ENCODE measurements around the gene HSD3B7. TPM values are rescaled to one million over a fixed set of nuclear protein-coding genes. Genes with fewer than 3 reads are reported as not detected.

HSD3B7 gene
- total RNA-seq, 2 donors from 2014 or later, result 19.0 to 20.9 TPM

DNA sequence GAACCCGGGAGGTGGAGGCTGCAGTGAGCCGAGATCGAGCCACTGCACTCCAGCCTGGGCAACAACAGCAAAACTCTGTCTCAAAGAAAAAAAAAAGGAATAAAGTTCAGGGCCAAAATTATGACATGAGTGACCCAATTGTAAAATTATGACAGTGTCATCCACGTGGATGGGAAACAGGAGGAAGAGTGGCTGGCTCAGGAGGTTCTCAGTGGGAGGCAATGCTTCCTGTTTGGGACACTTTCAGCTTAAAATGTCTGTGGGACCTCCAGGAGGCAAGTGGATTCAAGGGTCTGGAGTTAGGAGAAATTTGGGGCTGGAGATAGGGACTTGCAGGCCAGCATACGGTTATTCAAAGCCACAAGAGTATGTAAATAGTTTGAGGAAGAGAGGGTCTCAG, 40.3 kb downstream of the HSD3B7 start:
- no peak overlapping the region for H3K27ac ChIP-seq
- H3K36me3 ChIP-seq, result no peaks in the 10 kb centered on the region
- no peak overlapping the region for H3K9ac ChIP-seq (ENCODE audit: low read depth in 2 of 2, low read length in 2 of 2)
- TF ChIP-seq, protein P1, sequence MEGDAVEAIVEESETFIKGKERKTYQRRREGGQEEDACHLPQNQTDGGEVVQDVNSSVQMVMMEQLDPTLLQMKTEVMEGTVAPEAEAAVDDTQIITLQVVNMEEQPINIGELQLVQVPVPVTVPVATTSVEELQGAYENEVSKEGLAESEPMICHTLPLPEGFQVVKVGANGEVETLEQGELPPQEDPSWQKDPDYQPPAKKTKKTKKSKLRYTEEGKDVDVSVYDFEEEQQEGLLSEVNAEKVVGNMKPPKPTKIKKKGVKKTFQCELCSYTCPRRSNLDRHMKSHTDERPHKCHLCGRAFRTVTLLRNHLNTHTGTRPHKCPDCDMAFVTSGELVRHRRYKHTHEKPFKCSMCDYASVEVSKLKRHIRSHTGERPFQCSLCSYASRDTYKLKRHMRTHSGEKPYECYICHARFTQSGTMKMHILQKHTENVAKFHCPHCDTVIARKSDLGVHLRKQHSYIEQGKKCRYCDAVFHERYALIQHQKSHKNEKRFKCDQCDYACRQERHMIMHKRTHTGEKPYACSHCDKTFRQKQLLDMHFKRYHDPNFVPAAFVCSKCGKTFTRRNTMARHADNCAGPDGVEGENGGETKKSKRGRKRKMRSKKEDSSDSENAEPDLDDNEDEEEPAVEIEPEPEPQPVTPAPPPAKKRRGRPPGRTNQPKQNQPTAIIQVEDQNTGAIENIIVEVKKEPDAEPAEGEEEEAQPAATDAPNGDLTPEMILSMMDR (IDR thresholded peaks at IDR 0.05), result no peak
- DNase-seq, result no peak
- intact Hi-C loops (cut with DNase I), result no loop called here
- no peaks in the 10 kb centered on the region for H3K9me3 ChIP-seq
- no peak overlapping the region for H3K4me3 ChIP-seq
- H3K4me1 ChIP-seq, result no peaks in the 10 kb centered on the region
- H3K27me3 ChIP-seq, result no peaks in the 10 kb centered on the region

DNA sequence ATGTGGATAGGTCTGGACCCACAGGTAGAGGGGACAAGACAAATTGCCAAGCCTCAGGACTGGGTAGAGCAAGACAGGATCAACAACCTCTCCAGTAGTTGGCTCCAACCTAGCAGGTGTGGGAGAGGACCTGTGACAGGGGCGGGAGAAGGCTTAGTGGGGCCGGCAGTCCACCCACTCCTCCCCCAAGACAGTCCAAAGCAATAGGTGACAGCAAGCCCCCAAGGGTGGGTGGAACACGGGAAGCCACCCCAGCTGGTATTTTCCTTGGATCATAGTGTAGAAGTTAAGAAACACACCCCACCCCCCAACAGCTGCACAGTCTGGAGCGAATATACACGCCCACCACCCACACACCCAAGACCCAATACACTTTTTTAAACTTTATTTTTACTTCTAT, 44.3 kb downstream of the HSD3B7 start:
- no peak overlapping the region for H3K9ac ChIP-seq (ENCODE audit: low read depth in 2 of 2, low read length in 2 of 2)
- TF ChIP-seq, protein P1 (IDR thresholded peaks at IDR 0.05), result no peak
- intact Hi-C loops (cut with DNase I), result no loop called here

DNA sequence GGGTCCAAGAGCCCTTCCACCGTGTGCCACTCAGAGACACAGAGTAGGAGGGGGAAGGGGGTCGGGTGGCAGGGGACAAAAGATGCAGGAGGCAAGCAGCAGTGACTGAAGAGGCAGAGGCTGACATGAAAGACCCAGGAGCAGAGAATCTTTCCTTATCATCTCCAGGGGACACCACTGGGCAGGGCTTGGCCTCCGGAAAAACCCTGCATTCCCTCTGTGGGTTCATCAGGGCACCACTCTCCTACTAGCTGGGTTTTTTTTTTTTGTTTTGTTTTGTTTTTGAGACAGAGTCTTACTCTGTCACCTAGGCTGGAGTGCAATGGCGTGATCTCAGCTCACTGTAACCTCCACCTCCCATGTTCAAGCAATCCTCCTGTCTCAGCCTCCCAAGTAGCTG, 46.3 kb downstream of the HSD3B7 start:
- Histone ChIP-seq H3K36me3 (no peaks in the 10 kb centered on the region), H3K27ac (no peak overlapping the region), H3K4me3 (no peak overlapping the region), H3K9me3 (no peaks in the 10 kb centered on the region), H3K4me1 (peaks cover 5% of the 10 kb centered on the region), H3K27me3 (no peaks in the 10 kb centered on the region), H3K9ac (ENCODE audit: low read depth in 2 of 2, low read length in 2 of 2) (no peak overlapping the region)
- TF ChIP-seq, protein P1 (IDR thresholded peaks at IDR 0.05), result no peak
- no peak for DNase-seq
- intact Hi-C loops (cut with DNase I), result no loop called here

More for the DNA sequence above, 44.3 kb downstream of the HSD3B7 start:
- Histone ChIP-seq H3K27me3 (no peaks in the 10 kb centered on the region), H3K4me3 (no peak overlapping the region), H3K36me3 (no peaks in the 10 kb centered on the region), H3K4me1 (peaks cover under 1% of the 10 kb centered on the region), H3K9me3 (no peaks in the 10 kb centered on the region), H3K27ac (no peak overlapping the region)
- no peak for DNase-seq

DNA sequence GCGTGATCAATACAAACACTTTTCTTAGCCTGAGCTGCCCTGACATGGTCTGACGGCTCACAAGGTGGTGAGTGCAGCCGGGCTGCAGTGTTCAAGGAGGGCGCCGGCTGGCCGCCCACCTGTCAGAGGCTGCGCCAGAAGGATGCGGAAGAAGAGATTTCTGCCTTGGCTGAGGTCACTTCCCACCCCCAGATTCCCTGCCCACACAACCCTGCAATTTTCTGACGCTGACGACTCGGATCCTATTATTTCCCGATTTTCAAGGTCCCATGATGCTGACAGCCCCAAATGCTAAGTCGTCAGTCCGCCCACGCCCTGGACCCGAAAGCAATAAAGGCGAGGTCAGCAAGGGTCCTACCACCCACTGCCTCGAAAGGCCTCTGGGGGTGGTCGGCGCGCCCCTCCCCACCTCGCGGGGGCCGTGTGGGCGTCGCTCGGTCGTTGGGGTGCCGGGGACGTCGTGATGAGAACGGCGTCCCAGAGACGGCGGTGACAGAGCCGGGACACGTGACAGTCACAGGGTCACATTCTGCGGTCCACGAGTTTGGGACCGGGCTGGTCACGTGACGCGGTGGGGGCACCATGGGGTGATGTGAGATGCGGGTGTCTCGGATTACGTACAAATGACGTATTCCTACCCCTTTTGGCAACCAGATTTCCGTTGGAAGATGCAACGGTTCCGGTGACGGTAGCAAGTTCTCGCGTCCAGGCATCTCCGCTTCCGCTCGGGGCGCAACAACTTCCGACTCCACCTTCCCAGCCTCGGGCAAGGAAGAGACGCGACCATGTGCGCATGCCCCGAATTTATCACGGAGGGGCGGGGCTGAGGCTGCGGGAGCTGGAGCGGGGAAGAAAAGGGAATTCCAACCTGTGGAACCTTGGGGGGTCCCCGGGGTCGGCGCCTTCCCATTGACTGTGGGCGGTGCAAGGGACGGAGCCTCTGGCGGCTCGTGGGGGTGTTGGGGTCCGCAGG, 48.0 kb downstream of the HSD3B7 start, which contains the start of gene STX4:
STX4 (plus strand) TSS at position 823 of the 973 bp plus-strand sequence. CDS start 248 bp downstream, outside the sequence.
- H3K9ac ChIP-seq (ENCODE audit: low read depth in 2 of 2, low read length in 2 of 2), result peak within 1 kb of the TSS; percentile 94 to 95
- TF ChIP-seq, protein P1 (IDR thresholded peaks at IDR 0.05), result no peak
- no peaks in the 10 kb centered on the region for H3K36me3 ChIP-seq
- H3K9me3 ChIP-seq, result no peaks in the 10 kb centered on the region
- H3K27me3 ChIP-seq, result no peaks in the 10 kb centered on the region
- intact Hi-C loops (cut with DNase I), result no loop called here
- H3K27ac ChIP-seq, result peak within 1 kb of the TSS; percentile 85
- peak; percentile 99 for DNase-seq
- peak within 1 kb of the TSS; percentile 89 for H3K4me3 ChIP-seq
- peaks cover 5% of the 10 kb centered on the region for H3K4me1 ChIP-seq

DNA sequence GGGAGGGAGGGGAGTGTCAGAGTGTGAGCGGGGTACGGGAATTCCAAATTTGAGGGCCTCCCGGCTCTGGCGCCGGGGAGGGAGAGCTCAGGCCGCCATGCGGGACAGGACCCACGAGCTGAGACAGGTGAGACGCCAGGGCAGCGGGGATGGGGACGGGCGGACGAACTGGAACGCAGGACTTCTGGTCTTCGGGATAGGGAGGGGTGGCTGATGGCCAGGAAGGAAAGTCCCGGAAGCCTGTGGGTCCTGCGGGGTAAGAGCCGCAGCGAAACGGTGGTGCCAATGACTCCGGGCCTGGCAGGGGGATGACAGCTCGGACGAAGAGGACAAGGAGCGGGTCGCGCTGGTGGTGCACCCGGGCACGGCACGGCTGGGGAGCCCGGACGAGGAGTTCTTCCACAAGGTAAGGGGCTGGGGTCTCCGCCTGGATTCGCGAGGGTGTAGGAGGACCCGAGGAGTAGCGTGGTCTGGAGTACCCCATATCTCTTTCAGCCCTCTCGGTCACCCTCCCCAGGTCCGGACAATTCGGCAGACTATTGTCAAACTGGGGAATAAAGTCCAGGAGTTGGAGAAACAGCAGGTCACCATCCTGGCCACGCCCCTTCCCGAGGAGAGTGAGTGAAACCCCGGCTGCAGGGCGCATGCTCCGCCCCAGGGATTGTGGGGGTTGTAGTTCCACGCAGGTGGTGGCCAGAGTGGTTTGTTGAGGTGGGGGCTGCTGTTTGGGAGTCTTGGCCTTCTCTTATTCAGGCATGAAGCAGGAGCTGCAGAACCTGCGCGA, 48.9 kb downstream of the HSD3B7 start:
- no peaks in the 10 kb centered on the region for H3K36me3 ChIP-seq
- DNase-seq, result peak; percentile 95
- intact Hi-C loops (cut with DNase I), result no loop called here
- H3K4me1 ChIP-seq, result peaks cover 5% of the 10 kb centered on the region
- no peaks in the 10 kb centered on the region for H3K9me3 ChIP-seq
- H3K9ac ChIP-seq (ENCODE audit: low read depth in 2 of 2, low read length in 2 of 2), result peak overlapping the region; percentile 94 to 95
- TF ChIP-seq, protein P1 (IDR thresholded peaks at IDR 0.05), result no peak
- H3K27me3 ChIP-seq, result no peaks in the 10 kb centered on the region
- peak overlapping the region; percentile 85 for H3K27ac ChIP-seq
- peak overlapping the region; percentile 89 for H3K4me3 ChIP-seq
